HG03103 (cell line): ENCODE measurements around the gene REPIN1.
"Not testable (repeated sequence)": the region's sequence is repeated elsewhere in the genome, so short reads cannot be mapped to it uniquely, and the experiment has no call there.

Experiments used
- ATAC-seq: cut with Tn5 transposase; IDR thresholded peaks from one replicate; pipeline ENCODE4 v1.9.1; 2021; ENCODE audit warnings: low read depth; ENCODE audit not compliant: unreplicated experiment

The REPIN1 gene

GRCh38 chr7:150385884-150386283 is 17.3 kb downstream of the REPIN1 start:
- ATAC-seq: not testable (repeated sequence)

GRCh38 chr7:150388306-150388705 is 19.7 kb downstream of the REPIN1 start:
- no peak for ATAC-seq

- no peak for ATAC-seq
Measured at GRCh38 chr7:150388709-150389531, 20.3 kb downstream of the REPIN1 start.

- ATAC-seq: no peak
Measured at GRCh38 chr7:150389532-150389816, 20.9 kb downstream of the REPIN1 start.

GRCh38 chr7:150390205-150390604 is 21.6 kb downstream of the REPIN1 start:
- ATAC-seq: no peak

- ATAC-seq: no peak
Measured at GRCh38 chr7:150393325-150393724, 24.7 kb downstream of the REPIN1 start.

GRCh38 chr7:150396426-150396825 is 27.8 kb downstream of the REPIN1 start:
- no peak for ATAC-seq

- ATAC-seq: no peak
Measured at GRCh38 chr7:150396851-150397260, 28.2 kb downstream of the REPIN1 start.

- ATAC-seq: no peak
Measured at GRCh38 chr7:150397346-150398107, 28.9 kb downstream of the REPIN1 start.

GRCh38 chr7:150398108-150398964 is 29.7 kb downstream of the REPIN1 start:
- ATAC-seq: no peak

- no peak for ATAC-seq
Measured at GRCh38 chr7:150398965-150399320, 30.3 kb downstream of the REPIN1 start.

- ATAC-seq: no peak
Measured at GRCh38 chr7:150399421-150400007, 30.9 kb downstream of the REPIN1 start.

GRCh38 chr7:150400008-150400787 is 31.6 kb downstream of the REPIN1 start:
- no peak for ATAC-seq

GRCh38 chr7:150400788-150401423 is 32.3 kb downstream of the REPIN1 start:
- no peak for ATAC-seq

- no peak for ATAC-seq
Measured at GRCh38 chr7:150401424-150401790, 32.8 kb downstream of the REPIN1 start.

- ATAC-seq: no peak
Measured at GRCh38 chr7:150401861-150402631, 33.4 kb downstream of the REPIN1 start.

GRCh38 chr7:150402671-150403321 is 34.2 kb downstream of the REPIN1 start:
- ATAC-seq: no peak

- ATAC-seq: no peak
Measured at GRCh38 chr7:150403376-150404171, 35.0 kb downstream of the REPIN1 start.
